Loucy (cell line): ENCODE results near the gene RPL35A.

Source experiments
- EZH2phosphoT487 ChIP-seq: fragments of 200-600 bp; IDR thresholded peaks from 2 replicates; pipeline ENCODE4 v1.6.1; 2018; ENCODE audit warnings: antibody characterized with exemption, mild to moderate bottlenecking, moderate library complexity, borderline replicate concordance
- TF ChIP-seq, protein P1 (sequence below): fragments of 200-600 bp; sonication (generic); conservative IDR thresholded peaks from 2 replicates; pipeline ENCODE4 v1.5.1; 2014; ENCODE audit warnings: mild to moderate bottlenecking, antibody characterized with exemption, low read length

DNA sequence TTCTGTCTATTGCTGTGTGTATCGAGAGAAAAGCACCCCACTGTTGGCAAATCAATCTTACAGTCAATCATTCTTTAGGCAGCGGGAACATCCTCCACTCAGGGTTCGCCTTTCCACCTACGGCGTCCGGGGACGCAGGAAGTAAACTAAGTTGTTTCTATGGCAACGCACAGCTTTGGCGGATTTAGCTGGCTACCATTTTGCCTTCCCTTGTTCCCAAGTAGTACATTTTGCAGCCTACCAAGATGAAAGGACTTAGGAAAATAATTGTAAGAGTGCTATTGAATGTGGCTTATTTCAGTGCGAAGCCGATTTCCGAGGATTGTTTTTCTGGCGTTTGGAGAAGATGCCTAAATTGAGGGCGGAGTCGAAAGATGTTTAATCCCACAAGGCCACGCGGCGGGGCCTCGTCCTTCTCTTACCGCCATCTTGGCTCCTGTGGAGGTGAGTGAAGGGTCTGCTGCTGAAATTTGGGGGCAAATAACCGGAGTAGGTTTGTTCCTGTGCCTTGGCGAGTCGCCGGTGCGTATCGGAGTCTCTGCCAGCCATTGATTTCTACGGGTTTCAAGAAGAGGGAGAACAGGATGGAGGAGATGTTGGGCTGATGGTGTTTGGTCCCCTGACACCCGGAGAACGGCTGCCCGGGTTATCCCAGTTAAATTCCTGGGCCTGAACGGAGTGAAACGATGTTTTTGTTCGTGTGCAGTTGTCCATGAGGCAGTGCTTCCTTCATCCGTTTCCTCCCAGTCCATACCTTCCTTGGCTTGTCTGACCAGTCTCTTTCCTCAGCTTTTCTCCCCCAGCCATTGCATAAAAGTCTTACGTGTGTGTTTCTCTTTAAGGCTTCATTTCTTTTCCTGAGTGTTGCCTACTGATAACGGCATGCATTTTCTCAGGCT lies at the start of gene RPL35A:
- TF ChIP-seq, protein P1, sequence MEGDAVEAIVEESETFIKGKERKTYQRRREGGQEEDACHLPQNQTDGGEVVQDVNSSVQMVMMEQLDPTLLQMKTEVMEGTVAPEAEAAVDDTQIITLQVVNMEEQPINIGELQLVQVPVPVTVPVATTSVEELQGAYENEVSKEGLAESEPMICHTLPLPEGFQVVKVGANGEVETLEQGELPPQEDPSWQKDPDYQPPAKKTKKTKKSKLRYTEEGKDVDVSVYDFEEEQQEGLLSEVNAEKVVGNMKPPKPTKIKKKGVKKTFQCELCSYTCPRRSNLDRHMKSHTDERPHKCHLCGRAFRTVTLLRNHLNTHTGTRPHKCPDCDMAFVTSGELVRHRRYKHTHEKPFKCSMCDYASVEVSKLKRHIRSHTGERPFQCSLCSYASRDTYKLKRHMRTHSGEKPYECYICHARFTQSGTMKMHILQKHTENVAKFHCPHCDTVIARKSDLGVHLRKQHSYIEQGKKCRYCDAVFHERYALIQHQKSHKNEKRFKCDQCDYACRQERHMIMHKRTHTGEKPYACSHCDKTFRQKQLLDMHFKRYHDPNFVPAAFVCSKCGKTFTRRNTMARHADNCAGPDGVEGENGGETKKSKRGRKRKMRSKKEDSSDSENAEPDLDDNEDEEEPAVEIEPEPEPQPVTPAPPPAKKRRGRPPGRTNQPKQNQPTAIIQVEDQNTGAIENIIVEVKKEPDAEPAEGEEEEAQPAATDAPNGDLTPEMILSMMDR: no peak
- TF ChIP-seq EZH2phosphoT487: no peak
